Kidney epithelial cell (primary cell): Measurements from ENCODE around the gene HAO1. TPM values are rescaled to one million over a fixed set of nuclear protein-coding genes. Genes with fewer than 3 reads are reported as not detected.
A peak's percentile ranks its signal among the peaks of the same experiment; 100 is the strongest.

Experiments
- DNase-seq: peaks from one replicate; pipeline ENCODE4 v3.0.0-alpha.2; 2010; ENCODE audit warnings: low read depth
- H3K27me3 ChIP-seq: 2 replicates; pipeline ENCODE4 v1.6.0; 2011; ENCODE audit warnings: low read length; ENCODE audit not compliant: control insufficient read depth, insufficient read depth
- H3K36me3 ChIP-seq: 2 replicates; pipeline ENCODE4 v1.5.1; 2011; ENCODE audit warnings: low read length; ENCODE audit not compliant: control insufficient read depth, insufficient read depth
- H3K4me3 ChIP-seq: 2 replicates; pipeline ENCODE4 v1.5.1; 2011; ENCODE audit warnings: low read depth, mild to moderate bottlenecking, control low read depth, low read length
- CTCF ChIP-seq: IDR thresholded peaks from 2 replicates; pipeline ENCODE4 v1.5.1; 2011; ENCODE audit warnings: mild to moderate bottlenecking, moderate library complexity, low read length, control low read depth, inconsistent platforms; ENCODE audit not compliant: insufficient read depth, poor library complexity, severe bottlenecking
- total RNA-seq: library from RNA; depleted of rRNA; stranded (reverse); fragments of >200 nt; gene quantifications from 2 replicates; pipeline ENCODE4 v1.2.3, GENCODE V29; 2015

Gene HAO1
- total RNA-seq, 1 donor from 2014 or later = not detected

- peak; percentile 43 for DNase-seq
- Histone ChIP-seq H3K36me3 (no peaks in the 10 kb centered on the region), H3K4me3 (no peak overlapping the region), H3K27me3 (no peaks in the 10 kb centered on the region)
- TF ChIP-seq CTCF = peak; percentile 69
These were observed 80.9 kb downstream of the HAO1 start for GRCh38 chr20:7859356-7859802.

- H3K27me3 ChIP-seq = no peaks in the 10 kb centered on the region
- TF ChIP-seq CTCF = no peak
- no peak overlapping the region for H3K4me3 ChIP-seq
- DNase-seq = no peak
- H3K36me3 ChIP-seq = no peaks in the 10 kb centered on the region
These were observed 81.5 kb downstream of the HAO1 start for GRCh38 chr20:7858734-7859250.

- peak; percentile 32 for DNase-seq
- no peaks in the 10 kb centered on the region for H3K36me3 ChIP-seq
- no peak for TF ChIP-seq CTCF
These were observed 83.5 kb downstream of the HAO1 start for GRCh38 chr20:7856756-7857155.

GRCh38 chr20:7855545-7855944 lies 84.7 kb downstream of the HAO1 start:
- no peak for DNase-seq
- TF ChIP-seq CTCF = no peak
- Histone ChIP-seq H3K27me3 (no peaks in the 10 kb centered on the region), H3K4me3 (no peak overlapping the region), H3K36me3 (no peaks in the 10 kb centered on the region)

More at GRCh38 chr20:7856756-7857155, 83.5 kb downstream of the HAO1 start:
- H3K27me3 ChIP-seq = no peaks in the 10 kb centered on the region
- H3K4me3 ChIP-seq = no peak overlapping the region

GRCh38 chr20:7853493-7853892 lies 86.8 kb downstream of the HAO1 start:
- no peak for DNase-seq
- TF ChIP-seq CTCF = no peak
- no peak overlapping the region for H3K4me3 ChIP-seq
- no peaks in the 10 kb centered on the region for H3K27me3 ChIP-seq
- H3K36me3 ChIP-seq = no peaks in the 10 kb centered on the region
